Measurements from ENCODE around the gene HAND2. TPM values are rescaled to one million over a fixed set of nuclear protein-coding genes. Genes with fewer than 3 reads are reported as not detected.
A peak's percentile ranks its signal among the peaks of the same experiment; 100 is the strongest.

The HAND2 gene
- total and polyA plus RNA-seq, 12 donors: 0.11 to 56.1 (median 15.7) TPM

DNA sequence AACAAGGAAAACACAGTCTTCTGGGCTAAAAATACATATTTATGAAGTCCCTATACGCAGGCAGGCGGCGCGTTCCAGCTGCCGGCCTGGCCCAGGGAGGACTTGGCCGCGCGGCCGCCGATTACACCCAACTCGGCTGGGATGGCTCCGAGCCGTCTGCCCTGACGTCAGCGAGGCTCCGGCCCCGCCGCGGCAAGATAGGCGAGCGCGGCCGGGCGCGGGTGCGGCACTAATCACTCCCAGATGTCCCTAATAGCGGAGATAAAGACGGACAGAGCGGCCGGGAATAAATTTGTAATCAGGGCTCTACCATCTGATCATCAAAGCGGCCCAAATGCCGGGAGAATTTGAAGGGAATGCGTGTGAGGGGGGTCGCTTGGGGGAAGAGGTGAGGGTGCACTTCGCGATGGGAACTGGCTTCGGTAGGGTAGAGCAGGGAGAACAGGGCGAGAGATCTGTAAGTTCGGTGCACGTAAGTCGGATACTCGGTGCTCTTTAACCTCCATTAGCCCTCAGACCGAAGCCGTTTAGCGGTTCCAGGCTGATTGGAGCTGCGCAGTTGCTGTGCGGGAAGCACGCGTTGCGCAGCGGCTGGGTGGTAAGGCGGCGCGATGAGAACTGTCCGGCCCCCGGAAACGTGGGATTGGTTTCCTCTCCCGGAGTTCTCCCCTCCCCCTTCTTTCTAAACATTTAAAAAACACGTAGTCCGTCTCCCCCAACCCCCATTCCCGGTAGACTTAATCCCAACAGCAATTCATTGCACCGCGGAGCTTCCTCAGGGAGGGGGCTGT, 7.7 kb downstream of the HAND2 start:
- peaks cover 7 to 12% of the 10 kb centered on the region in 2 donors for H3K4me1 ChIP-seq (replicated peaks in 1 of 2)
- peaks cover 78% of the 10 kb centered on the region for H3K27me3 ChIP-seq
- peak in 6 of 7 donors; percentile 56 to 90 (median 60) for DNase-seq

DNA sequence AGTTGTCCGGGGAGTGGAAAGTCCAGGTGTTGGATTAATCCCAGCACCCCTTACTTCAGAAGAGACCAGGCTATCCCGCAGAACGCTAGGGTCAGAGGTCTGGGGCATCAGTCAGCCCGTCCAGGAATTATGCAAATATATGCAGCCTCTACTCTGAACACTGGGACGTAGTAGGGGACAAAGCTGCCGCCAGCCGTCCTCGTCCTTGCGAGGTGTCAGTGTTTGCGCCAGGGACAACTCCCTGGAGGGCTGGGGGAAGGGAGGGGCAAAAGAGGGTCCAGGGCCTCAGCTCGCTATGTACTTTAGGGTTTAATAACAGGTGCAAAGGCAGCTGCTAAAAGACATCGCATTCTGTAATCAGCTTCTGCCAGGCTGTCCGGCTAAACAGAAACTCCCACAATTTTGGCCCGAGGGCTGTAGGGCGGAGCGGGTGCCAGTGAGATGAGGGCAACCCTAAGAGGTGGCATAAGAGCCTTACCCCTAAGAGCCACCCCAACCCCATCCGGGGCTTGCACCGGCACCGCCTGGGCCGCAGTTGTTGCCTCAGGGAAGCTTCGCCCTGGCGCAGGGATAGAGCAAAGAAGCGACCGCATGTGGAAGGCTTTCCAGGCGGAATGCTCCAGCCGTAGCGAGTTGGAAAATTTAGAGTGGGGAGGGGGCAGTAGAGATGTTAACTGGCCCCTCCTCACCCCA, 8.4 kb downstream of the HAND2 start:
- H3K36me3 ChIP-seq (replicated peaks in 1 of 2): no peaks in the 10 kb centered on the region
- peak overlapping the region in 1 of 5 donors; percentile 65 for H3K27ac ChIP-seq
- TF ChIP-seq, protein P1, sequence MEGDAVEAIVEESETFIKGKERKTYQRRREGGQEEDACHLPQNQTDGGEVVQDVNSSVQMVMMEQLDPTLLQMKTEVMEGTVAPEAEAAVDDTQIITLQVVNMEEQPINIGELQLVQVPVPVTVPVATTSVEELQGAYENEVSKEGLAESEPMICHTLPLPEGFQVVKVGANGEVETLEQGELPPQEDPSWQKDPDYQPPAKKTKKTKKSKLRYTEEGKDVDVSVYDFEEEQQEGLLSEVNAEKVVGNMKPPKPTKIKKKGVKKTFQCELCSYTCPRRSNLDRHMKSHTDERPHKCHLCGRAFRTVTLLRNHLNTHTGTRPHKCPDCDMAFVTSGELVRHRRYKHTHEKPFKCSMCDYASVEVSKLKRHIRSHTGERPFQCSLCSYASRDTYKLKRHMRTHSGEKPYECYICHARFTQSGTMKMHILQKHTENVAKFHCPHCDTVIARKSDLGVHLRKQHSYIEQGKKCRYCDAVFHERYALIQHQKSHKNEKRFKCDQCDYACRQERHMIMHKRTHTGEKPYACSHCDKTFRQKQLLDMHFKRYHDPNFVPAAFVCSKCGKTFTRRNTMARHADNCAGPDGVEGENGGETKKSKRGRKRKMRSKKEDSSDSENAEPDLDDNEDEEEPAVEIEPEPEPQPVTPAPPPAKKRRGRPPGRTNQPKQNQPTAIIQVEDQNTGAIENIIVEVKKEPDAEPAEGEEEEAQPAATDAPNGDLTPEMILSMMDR (IDR thresholded peaks at IDR 0.05): no peak
- TF ChIP-seq POLR2A (IDR thresholded peaks at IDR 0.05): no peak
- 14 to 36% (median 23%) methylated on average over 11 to 27 of the region's 27 CpGs for WGBS, 4 donors
- H3K27me3 ChIP-seq: peaks cover 85% of the 10 kb centered on the region
- no peaks in the 10 kb centered on the region for H3K9me3 ChIP-seq (replicated peaks in 1 of 3)
- intact Hi-C loops (cut with DNase I): no loop called here
- H3K4me1 ChIP-seq (replicated peaks in 1 of 2): peaks cover 7 to 12% of the 10 kb centered on the region in 2 donors
- peak in 1 of 7 donors; percentile 72 for DNase-seq
- peak overlapping the region in 1 of 4 donors; percentile 37 for H3K4me3 ChIP-seq

More for the DNA sequence above, 7.7 kb downstream of the HAND2 start:
- peak overlapping the region in 2 of 5 donors; percentile 41 to 65 for H3K27ac ChIP-seq
- no peaks in the 10 kb centered on the region for H3K9me3 ChIP-seq (replicated peaks in 1 of 3)
- no peaks in the 10 kb centered on the region for H3K36me3 ChIP-seq (replicated peaks in 1 of 2)
- H3K4me3 ChIP-seq: peak overlapping the region in 1 of 4 donors; percentile 37
- 2 to 7% (median 2%) methylated on average over 43 to 63 of the region's 63 CpGs for WGBS, 4 donors
- intact Hi-C loops (cut with DNase I): no loop called here
- TF ChIP-seq POLR2A (IDR thresholded peaks at IDR 0.05): peak in 1 of 2 donors; percentile 13
- TF ChIP-seq, protein P1 (IDR thresholded peaks at IDR 0.05): no peak

DNA sequence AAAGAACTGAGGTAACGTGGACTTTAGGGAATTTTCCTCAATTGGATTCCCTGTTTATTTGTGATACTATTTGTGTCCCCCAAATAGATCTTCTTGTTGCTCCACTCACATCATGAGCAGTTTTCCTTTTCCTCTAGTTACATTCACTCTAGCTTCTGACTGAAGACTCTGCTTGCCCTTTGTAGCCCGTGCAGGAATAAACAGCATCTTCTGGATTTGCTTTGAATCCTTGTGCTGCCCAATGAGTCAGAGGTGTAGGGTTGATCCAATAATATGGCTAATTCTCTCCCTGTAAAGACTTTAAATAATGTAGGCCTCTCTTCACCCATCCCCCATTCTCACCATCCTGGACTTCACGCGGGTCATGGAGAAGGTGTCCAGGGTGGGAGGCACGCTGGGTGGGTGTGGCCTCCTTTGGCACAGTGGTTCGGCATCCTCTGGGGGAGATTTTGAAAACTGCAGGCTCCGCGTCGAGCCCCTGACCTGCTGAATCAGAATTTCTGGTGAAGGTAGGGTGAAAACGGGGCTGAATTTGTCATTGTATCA, 9.0 kb downstream of the HAND2 start:
- H3K4me1 ChIP-seq (replicated peaks in 1 of 2): peaks cover 7 to 12% of the 10 kb centered on the region in 2 donors
- H3K9me3 ChIP-seq (replicated peaks in 1 of 3): no peaks in the 10 kb centered on the region
- H3K4me3 ChIP-seq: no peak overlapping the region
- intact Hi-C loops (cut with DNase I): no loop called here
- H3K27me3 ChIP-seq: peaks cover 87% of the 10 kb centered on the region
- DNase-seq: peak in 1 of 7 donors; percentile 68
- WGBS, 4 donors: 34 to 55% (median 46%) methylated on average over 9 to 10 of the region's 10 CpGs
- TF ChIP-seq, protein P1 (IDR thresholded peaks at IDR 0.05): no peak
- TF ChIP-seq POLR2A (IDR thresholded peaks at IDR 0.05): no peak
- H3K36me3 ChIP-seq (replicated peaks in 1 of 2): no peaks in the 10 kb centered on the region
- H3K27ac ChIP-seq: peak overlapping the region in 1 of 5 donors; percentile 65

Data from adrenal gland (tissue), 12 donors.